CD14-positive monocyte (primary cell): ENCODE results near the gene NANP. TPM values are rescaled to one million over a fixed set of nuclear protein-coding genes. Genes with fewer than 3 reads are reported as not detected.

ENCODE experiments used
- DNase-seq, 3 donors: peaks; one replicate each; pipeline ENCODE4 v3.0.0-alpha.2; 2011 to 2022
- H2AFZ ChIP-seq: 2 replicates; pipeline ENCODE4 v1.6.0; 2012; ENCODE audit warnings: mild to moderate bottlenecking, low read depth, low read length, inconsistent platforms; ENCODE audit not compliant: insufficient read depth, poor library complexity, severe bottlenecking
- H3K27ac ChIP-seq, 2 donors: 1 replicate in 1 of 2; 2 replicates in 1 of 2; pipeline ENCODE4 v1.5.1; 2012 to 2013; ENCODE audit warnings: low read length in 2 of 2, control low read depth in 1 of 2, inconsistent platforms in 1 of 2, low read depth in 1 of 2, mild to moderate bottlenecking in 1 of 2
- H3K27me3 ChIP-seq, 2 donors: one replicate each; pipeline versions ENCODE4 v1.6.0 to v1.6.1; 2011 to 2013; ENCODE audit warnings: low read length in 2 of 2; ENCODE audit not compliant: control insufficient read depth in 2 of 2, insufficient read depth in 2 of 2
- H3K36me3 ChIP-seq, 2 donors: replicated peaks in 1 of 2; 1 replicate in 1 of 2; 2 replicates in 1 of 2; pipeline versions ENCODE4 v1.5.1 to v1.6.1; 2012 to 2013; ENCODE audit warnings: low read length in 2 of 2, control low read depth in 1 of 2, inconsistent platforms in 1 of 2, mild to moderate bottlenecking in 1 of 2; ENCODE audit not compliant: insufficient read depth in 2 of 2, control insufficient read depth in 1 of 2
- H3K4me1 ChIP-seq, 2 donors: 1 replicate in 1 of 2; 2 replicates in 1 of 2; pipeline versions ENCODE4 v1.5.1 to v1.6.1; 2012 to 2013; ENCODE audit warnings: low read length in 2 of 2, control low read depth in 1 of 2, inconsistent platforms in 1 of 2, mild to moderate bottlenecking in 1 of 2, moderate library complexity in 1 of 2; ENCODE audit not compliant: insufficient read depth in 2 of 2, control insufficient read depth in 1 of 2
- H3K4me2 ChIP-seq: replicated peaks from 2 replicates; pipeline ENCODE3; 2012; ENCODE audit warnings: low read length, moderate library complexity, mild to moderate bottlenecking; ENCODE audit not compliant: poor library complexity, severe bottlenecking; ENCODE audit errors: extremely low read depth
- H3K4me3 ChIP-seq, 3 experiments: fragments of 200-600 bp in 1 of 3; sonication (generic) in 1 of 3; replicated peaks in 1 of 3; 1 replicate in 2 of 3; 2 replicates in 1 of 3; pipeline ENCODE4 v1.5.1; 2011 to 2013; ENCODE audit warnings: low read length in 3 of 3, mild to moderate bottlenecking in 3 of 3, control low read depth in 2 of 3, low read depth in 2 of 3, inconsistent platforms in 1 of 3, moderate library complexity in 1 of 3
- H3K79me2 ChIP-seq: 2 replicates; pipeline ENCODE4 v1.6.0; 2012; ENCODE audit warnings: mild to moderate bottlenecking, control low read depth, inconsistent platforms, low read length, moderate library complexity; ENCODE audit not compliant: insufficient read depth
- H3K9ac ChIP-seq: 2 replicates; pipeline ENCODE4 v1.6.0; 2017; ENCODE audit warnings: low read length, mild to moderate bottlenecking; ENCODE audit not compliant: insufficient read depth, poor library complexity, severe bottlenecking
- H3K9me3 ChIP-seq, 2 donors: replicated peaks in 1 of 2; 1 replicate in 1 of 2; 2 replicates in 1 of 2; pipeline versions ENCODE4 v1.5.1 to v1.6.1; 2012 to 2013; ENCODE audit warnings: low read length in 2 of 2, control low read depth in 1 of 2; ENCODE audit not compliant: control insufficient read depth in 1 of 2, insufficient read depth in 1 of 2
- H4K20me1 ChIP-seq: 2 replicates; pipeline ENCODE4 v1.6.0; 2012; ENCODE audit warnings: mild to moderate bottlenecking, low read length, control low read depth, moderate library complexity; ENCODE audit not compliant: insufficient read depth
- H3K27ac Mint-ChIP-seq, 7 donors: one replicate each; pipeline ENCODE4 v1.8.0; 2020; ENCODE audit warnings: mild to moderate bottlenecking in 7 of 7, mixed read lengths in 7 of 7, moderate library complexity in 6 of 7, inconsistent platforms in 2 of 7
- H3K27me3 Mint-ChIP-seq, 3 donors: one replicate each; pipeline ENCODE4 v1.8.0; 2021 to 2022; ENCODE audit warnings: low read depth in 3 of 3, mild to moderate bottlenecking in 3 of 3, mixed read lengths in 3 of 3, moderate library complexity in 3 of 3, inconsistent platforms in 1 of 3
- H3K36me3 Mint-ChIP-seq, 2 donors: one replicate each; pipeline ENCODE4 v1.8.0; 2020; ENCODE audit warnings: mixed read lengths in 2 of 2, inconsistent platforms in 1 of 2, mild to moderate bottlenecking in 1 of 2
- H3K4me1 Mint-ChIP-seq: one replicate; pipeline ENCODE4 v1.8.0; 2020; ENCODE audit warnings: mild to moderate bottlenecking, mixed read lengths
- H3K4me3 Mint-ChIP-seq, 2 donors: one replicate each; pipeline ENCODE4 v1.8.0; 2020; ENCODE audit warnings: mild to moderate bottlenecking in 2 of 2, mixed read lengths in 2 of 2, moderate library complexity in 1 of 2
- H3K9me3 Mint-ChIP-seq, 7 donors: one replicate each; pipeline ENCODE4 v1.8.0; 2020 to 2022; ENCODE audit warnings: mixed read lengths in 7 of 7, mild to moderate bottlenecking in 6 of 7, moderate library complexity in 6 of 7, inconsistent platforms in 2 of 7
- CTCF ChIP-seq: fragments of 200-600 bp; IDR thresholded peaks from one replicate; pipeline ENCODE4 v1.8.0; 2022; ENCODE audit warnings: antibody characterized with exemption, mild to moderate bottlenecking
- WGBS: methylation state at CpG from one replicate; pipeline ENCODE4 v1.1.5; 2013; ENCODE audit warnings: missing lambda C conversion rate; ENCODE audit not compliant: insufficient coverage; 5-methylcytosine and 5-hydroxymethylcytosine counted together
- intact Hi-C, 2 donors: fragments of 100-400 bp; cut with micrococcal nuclease; formaldehyde crosslinking; loops; one replicate each; pipeline versions ENCODE4 v1.15.0 to v1.15.1; 2023
- polyA plus RNA-seq, 3 donors: library from polyadenylated mRNA; depleted of rRNA in 1 of 3; unstranded in 2 of 3; stranded (reverse) in 1 of 3; fragments of 300-500 nt in 2 of 3; fragments of >200 nt in 1 of 3; fragmentation: Illumina TruSeq in 2 of 3; gene quantifications; 1 replicate in 2 of 3; 2 replicates in 1 of 3; pipeline ENCODE4 v1.2.3, GENCODE V29; 2012 to 2021

The NANP gene
- polyA plus RNA-seq, 3 donors = 1.7 to 2.6 (median 2.2) TPM

GRCh38 chr20:25580711-25581110, 43.1 kb downstream of the NANP start:
- no peak for DNase-seq
- Histone ChIP-seq H3K4me3 (no peak overlapping the region), H3K27me3 (peaks cover 4 to 24% of the 10 kb centered on the region in 2 donors), H2AFZ (no peak overlapping the region), H3K27ac (no peak overlapping the region), H3K36me3 (no peaks in the 10 kb centered on the region), H3K79me2 (no peaks in the 10 kb centered on the region), H3K4me2 (no peak overlapping the region), H3K4me1 (peaks cover 0 to 10% of the 10 kb centered on the region in 2 donors), H3K9me3 (peaks cover 0 to 8% of the 10 kb centered on the region in 2 donors), H4K20me1 (no peaks in the 10 kb centered on the region), H3K9ac (no peak overlapping the region)
- TF ChIP-seq CTCF = no peak
- H3K27me3 Mint-ChIP-seq = peaks cover 34 to 51% (median 44%) of the 10 kb centered on the region in 3 donors
- WGBS = 89% methylated on average over 2 of the region's 4 CpGs
- peaks cover 0 to 4% of the 10 kb centered on the region in 2 donors for H3K36me3 Mint-ChIP-seq
- no peak overlapping the region for H3K4me3 Mint-ChIP-seq
- intact Hi-C loops = no loop called here
- H3K4me1 Mint-ChIP-seq = peaks cover 5% of the 10 kb centered on the region
- H3K27ac Mint-ChIP-seq = no peak overlapping the region
- H3K9me3 Mint-ChIP-seq = peaks cover 0 to 15% (median 9%) of the 10 kb centered on the region in 7 donors

- H3K79me2 ChIP-seq = no peaks in the 10 kb centered on the region
- no peaks in the 10 kb centered on the region for H3K36me3 ChIP-seq
- no peaks in the 10 kb centered on the region for H3K36me3 Mint-ChIP-seq
- peaks cover 0 to 2% of the 10 kb centered on the region in 2 donors for H3K9me3 ChIP-seq
- H3K27me3 ChIP-seq = peaks cover 0 to 12% of the 10 kb centered on the region in 2 donors
- no peaks in the 10 kb centered on the region for H3K4me1 Mint-ChIP-seq
- no peaks in the 10 kb centered on the region for H3K4me1 ChIP-seq
- DNase-seq = no peak
- no peak overlapping the region for H2AFZ ChIP-seq
- H3K4me3 ChIP-seq = no peak overlapping the region
- WGBS = 94% methylated on average over 7 of the region's 11 CpGs
- H3K27me3 Mint-ChIP-seq = peaks cover 28 to 38% (median 36%) of the 10 kb centered on the region in 3 donors
- no peak overlapping the region for H3K4me2 ChIP-seq
- H3K27ac Mint-ChIP-seq = no peak overlapping the region
- H3K9ac ChIP-seq = no peak overlapping the region
- intact Hi-C loops = no loop called here
- no peak overlapping the region for H3K4me3 Mint-ChIP-seq
- H3K27ac ChIP-seq = no peak overlapping the region
- no peak for TF ChIP-seq CTCF
- H3K9me3 Mint-ChIP-seq = peaks cover 0 to 10% (median 6%) of the 10 kb centered on the region in 7 donors
- H4K20me1 ChIP-seq = no peaks in the 10 kb centered on the region
These were observed 44.6 kb downstream of the NANP start for GRCh38 chr20:25579081-25579770.
